Panc1 (cell line): ENCODE results near the gene ARHGAP4.

Source experiments
- POLR2AphosphoS5 ChIP-seq: IDR thresholded peaks from 2 replicates; pipeline ENCODE4 v1.6.1; 2012; ENCODE audit warnings: mild to moderate bottlenecking, low read depth, low read length, moderate library complexity
- SIN3A ChIP-seq: IDR thresholded peaks from 2 replicates; pipeline ENCODE4 v1.6.1; 2012; ENCODE audit warnings: low read depth, mild to moderate bottlenecking, low read length, moderate library complexity, borderline replicate concordance; ENCODE audit not compliant: insufficient read depth
- TCF7L2 ChIP-seq: IDR thresholded peaks from 2 replicates; pipeline ENCODE4 v1.6.1; 2011; ENCODE audit warnings: mild to moderate bottlenecking, low read depth, low read length, inconsistent platforms
- TF ChIP-seq, protein P1 (sequence below): fragments of 450-650 bp; IDR thresholded peaks from 2 replicates; pipeline ENCODE4 v1.5.1; 2017; ENCODE audit warnings: mild to moderate bottlenecking

DNA sequence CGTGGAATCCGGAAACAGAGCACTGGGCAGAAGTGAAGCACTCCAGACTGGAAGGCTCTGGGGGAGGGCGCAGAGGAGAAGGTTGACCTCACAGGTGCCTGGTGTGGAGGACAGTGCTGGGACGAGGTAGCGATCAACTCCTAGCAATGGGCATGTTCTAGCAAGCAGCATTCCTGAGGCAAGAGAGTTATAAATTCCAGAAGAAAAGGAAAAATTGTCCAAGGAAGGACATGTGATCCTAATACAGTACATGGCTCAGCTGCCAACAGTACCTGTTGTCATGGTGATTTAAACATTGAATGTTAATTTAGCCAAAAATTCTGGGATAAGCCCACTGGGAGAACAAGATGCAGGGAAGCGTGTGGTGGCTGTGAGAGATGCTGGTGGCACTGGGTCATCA lies 8.2 kb downstream of the ARHGAP4 start:
- TF ChIP-seq, protein P1, sequence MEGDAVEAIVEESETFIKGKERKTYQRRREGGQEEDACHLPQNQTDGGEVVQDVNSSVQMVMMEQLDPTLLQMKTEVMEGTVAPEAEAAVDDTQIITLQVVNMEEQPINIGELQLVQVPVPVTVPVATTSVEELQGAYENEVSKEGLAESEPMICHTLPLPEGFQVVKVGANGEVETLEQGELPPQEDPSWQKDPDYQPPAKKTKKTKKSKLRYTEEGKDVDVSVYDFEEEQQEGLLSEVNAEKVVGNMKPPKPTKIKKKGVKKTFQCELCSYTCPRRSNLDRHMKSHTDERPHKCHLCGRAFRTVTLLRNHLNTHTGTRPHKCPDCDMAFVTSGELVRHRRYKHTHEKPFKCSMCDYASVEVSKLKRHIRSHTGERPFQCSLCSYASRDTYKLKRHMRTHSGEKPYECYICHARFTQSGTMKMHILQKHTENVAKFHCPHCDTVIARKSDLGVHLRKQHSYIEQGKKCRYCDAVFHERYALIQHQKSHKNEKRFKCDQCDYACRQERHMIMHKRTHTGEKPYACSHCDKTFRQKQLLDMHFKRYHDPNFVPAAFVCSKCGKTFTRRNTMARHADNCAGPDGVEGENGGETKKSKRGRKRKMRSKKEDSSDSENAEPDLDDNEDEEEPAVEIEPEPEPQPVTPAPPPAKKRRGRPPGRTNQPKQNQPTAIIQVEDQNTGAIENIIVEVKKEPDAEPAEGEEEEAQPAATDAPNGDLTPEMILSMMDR, result no peak
- TF ChIP-seq POLR2AphosphoS5 (no peak), SIN3A (no peak), TCF7L2 (no peak)
